GM18505 (cell line): ENCODE results near the gene UBE2J1.

ENCODE experiments used
- ATAC-seq: cut with Tn5 transposase; IDR thresholded peaks from one replicate; pipeline ENCODE4 v1.9.1; 2021; ENCODE audit not compliant: unreplicated experiment
- POLR2A ChIP-seq: IDR thresholded peaks from 4 replicates; pipeline ENCODE4 v1.6.1; 2011; ENCODE audit warnings: borderline replicate concordance; ENCODE audit not compliant: insufficient read depth, insufficient read length; ENCODE audit errors: extremely low read depth

The UBE2J1 gene

GRCh38 chr6:89356642-89357170 lies 4.2 kb upstream of the UBE2J1 start:
- ATAC-seq: no peak
- no peak for TF ChIP-seq POLR2A

- no peak for ATAC-seq
- TF ChIP-seq POLR2A: no peak
These were observed 3.1 kb upstream of the UBE2J1 start for GRCh38 chr6:89355511-89356194.

GRCh38 chr6:89353702-89354392 lies 1.3 kb upstream of the UBE2J1 start:
- ATAC-seq: no peak
- TF ChIP-seq POLR2A: no peak

- ATAC-seq: no peak
- no peak for TF ChIP-seq POLR2A
These were observed 615 bp upstream of the UBE2J1 start for GRCh38 chr6:89353118-89353556.

- no peak for ATAC-seq
- no peak for TF ChIP-seq POLR2A
These were observed 748 bp downstream of the UBE2J1 start for GRCh38 chr6:89351671-89352277.

- ATAC-seq: peak; percentile 33
- TF ChIP-seq POLR2A: peak; percentile 24
These were observed 2.1 kb downstream of the UBE2J1 start for GRCh38 chr6:89350281-89350966.

GRCh38 chr6:89348372-89348771 lies 4.2 kb downstream of the UBE2J1 start:
- no peak for ATAC-seq
- no peak for TF ChIP-seq POLR2A

- no peak for ATAC-seq
- no peak for TF ChIP-seq POLR2A
These were observed 4.7 kb downstream of the UBE2J1 start for GRCh38 chr6:89347825-89348224.

GRCh38 chr6:89346433-89346832 lies 6.1 kb downstream of the UBE2J1 start:
- no peak for ATAC-seq
- no peak for TF ChIP-seq POLR2A

GRCh38 chr6:89339565-89339964 lies 13.0 kb downstream of the UBE2J1 start:
- TF ChIP-seq POLR2A: no peak
- ATAC-seq: no peak

- ATAC-seq: no peak
- no peak for TF ChIP-seq POLR2A
These were observed 17.4 kb downstream of the UBE2J1 start for GRCh38 chr6:89335164-89335563.

GRCh38 chr6:89330910-89331309 lies 21.6 kb downstream of the UBE2J1 start:
- ATAC-seq: no peak
- no peak for TF ChIP-seq POLR2A

- no peak for ATAC-seq
These were observed 23.5 kb downstream of the UBE2J1 start for GRCh38 chr6:89328976-89329375.

More at GRCh38 chr6:89328976-89329375, 23.5 kb downstream of the UBE2J1 start:
- TF ChIP-seq POLR2A: no peak
